K562 (cell line): ENCODE results near the gene HYAL3. TPM values are rescaled to one million over a fixed set of nuclear protein-coding genes. Genes with fewer than 3 reads are reported as not detected.

Experiments used
- ARID4B ChIP-seq: sonication (generic); formaldehyde crosslinking; IDR thresholded peaks from 2 replicates; pipeline ENCODE4 v1.8.0; 2022; ENCODE audit warnings: mild to moderate bottlenecking, missing genetic modification reagents
- ASH1L ChIP-seq: fragments of 450-650 bp; IDR thresholded peaks from 2 replicates; pipeline ENCODE4 v1.6.1; 2018; ENCODE audit warnings: borderline replicate concordance, mild to moderate bottlenecking, low read depth; ENCODE audit not compliant: partially characterized antibody
- CBX5 ChIP-seq: IDR thresholded peaks from 2 replicates; pipeline ENCODE4 v1.6.1; 2014; ENCODE audit warnings: low read depth, borderline replicate concordance
- CTBP1 ChIP-seq: fragments of 450-650 bp; IDR thresholded peaks from 2 replicates; pipeline ENCODE4 v1.6.1; 2016; ENCODE audit warnings: borderline replicate concordance
- KDM4B ChIP-seq, 2 experiments: fragments of 450-650 bp in 1 of 2; sonication (generic) in 1 of 2; IDR thresholded peaks; 2 replicates each; pipeline ENCODE4 v1.6.1; 2016 to 2017; ENCODE audit warnings: borderline replicate concordance in 2 of 2, antibody characterized with exemption in 1 of 2, low read depth in 1 of 2, mild to moderate bottlenecking in 1 of 2
- MAFF ChIP-seq: IDR thresholded peaks from 2 replicates; pipeline ENCODE4 v1.6.1; 2012; ENCODE audit warnings: low read length, improper control_type of control experiment
- MYC ChIP-seq, 2 experiments: fragments of 250-450 bp in 1 of 2; sonication (Bioruptor Pico) in 1 of 2; IDR thresholded peaks; 2 replicates each; pipeline versions ENCODE4 v1.5.1 to v1.6.1; 2012 to 2021; ENCODE audit warnings: low read depth in 2 of 2, borderline replicate concordance in 1 of 2, improper control_type of control experiment in 1 of 2, low read length in 1 of 2, mild to moderate bottlenecking in 1 of 2, moderate library complexity in 1 of 2
- POLR2A ChIP-seq: fragments of 450-650 bp; conservative IDR thresholded peaks from 2 replicates; pipeline ENCODE4 v1.6.1; 2016
- RBBP5 ChIP-seq: fragments of 200-600 bp; sonication (generic); IDR thresholded peaks from 2 replicates; pipeline ENCODE4 v1.6.1; 2012; ENCODE audit warnings: borderline replicate concordance, mild to moderate bottlenecking, low read length, control low read depth, inconsistent platforms; ENCODE audit not compliant: insufficient read depth, poor library complexity, severe bottlenecking
- SIN3B ChIP-seq: fragments of 450-650 bp; IDR thresholded peaks from 2 replicates; pipeline ENCODE4 v1.6.1; 2017; ENCODE audit warnings: low read depth, mild to moderate bottlenecking, moderate library complexity
- ZNF311 ChIP-seq: fragments of 250-450 bp; sonication (Bioruptor Pico); IDR thresholded peaks from 2 replicates; pipeline ENCODE4 v1.4.0; 2020; ENCODE audit warnings: mild to moderate bottlenecking, moderate library complexity
- polyA plus RNA-seq, 8 experiments: library from polyadenylated mRNA; depleted of rRNA in 4 of 8; stranded (reverse) in 5 of 8; unstranded in 3 of 8; fragments of >200 nt; fragmentation: Nextera tagmentation in 2 of 8; fragmentation: Illumina TruSeq in 1 of 8; extraction: Ambion mirVana in 2 of 8; extraction: Trizol in 1 of 8; gene quantifications; 2 replicates each; pipeline versions ENCODE4 v1.2.1 to v1.2.3, GENCODE V29; 2011 to 2014; ENCODE audit warnings: inconsistent platforms in 1 of 8, missing spikeins in 1 of 8
- total RNA-seq, 7 experiments: library from RNA; depleted of rRNA in 6 of 7; stranded (reverse); fragments of >200 nt in 6 of 7; fragmentation: Illumina TruSeq in 2 of 7; extraction: Trizol in 2 of 7; gene quantifications; 2 replicates each; pipeline versions ENCODE4 v1.2.1 to v1.2.3, GENCODE V29; 2011 to 2021; ENCODE audit warnings: low replicate concordance in 1 of 7
- TF ChIP-seq, protein P1 (sequence below), 2 experiments: fragments of 250-450 bp in 1 of 2; fragments of 450-650 bp in 1 of 2; sonication (Bioruptor Pico) in 1 of 2; IDR thresholded peaks; 2 replicates each; pipeline versions ENCODE4 v1.6.1 to v1.8.0; 2016 to 2021; ENCODE audit warnings: mild to moderate bottlenecking in 2 of 2, moderate library complexity in 2 of 2, missing compliant biosample characterization in 1 of 2, missing genetic modification characterization in 1 of 2
- TF ChIP-seq, protein P2 (sequence below): sonication (generic); formaldehyde crosslinking; IDR thresholded peaks from 2 replicates; pipeline ENCODE4 v1.9.0; 2022; ENCODE audit warnings: mild to moderate bottlenecking, missing genetic modification reagents
- TF ChIP-seq, protein P3 (sequence below): fragments of 200-800 bp; sonication (Bioruptor generic); IDR thresholded peaks from 2 replicates; pipeline ENCODE4 v1.6.1; 2016; ENCODE audit warnings: missing genetic modification characterization, missing compliant biosample characterization

The HYAL3 gene
- total and polyA plus RNA-seq, 9 of the 15 experiments (the other 6 are each of a cell fraction or from before 2014, with no cell fraction given): 0.38 to 9.1 (median 6.8) TPM

DNA sequence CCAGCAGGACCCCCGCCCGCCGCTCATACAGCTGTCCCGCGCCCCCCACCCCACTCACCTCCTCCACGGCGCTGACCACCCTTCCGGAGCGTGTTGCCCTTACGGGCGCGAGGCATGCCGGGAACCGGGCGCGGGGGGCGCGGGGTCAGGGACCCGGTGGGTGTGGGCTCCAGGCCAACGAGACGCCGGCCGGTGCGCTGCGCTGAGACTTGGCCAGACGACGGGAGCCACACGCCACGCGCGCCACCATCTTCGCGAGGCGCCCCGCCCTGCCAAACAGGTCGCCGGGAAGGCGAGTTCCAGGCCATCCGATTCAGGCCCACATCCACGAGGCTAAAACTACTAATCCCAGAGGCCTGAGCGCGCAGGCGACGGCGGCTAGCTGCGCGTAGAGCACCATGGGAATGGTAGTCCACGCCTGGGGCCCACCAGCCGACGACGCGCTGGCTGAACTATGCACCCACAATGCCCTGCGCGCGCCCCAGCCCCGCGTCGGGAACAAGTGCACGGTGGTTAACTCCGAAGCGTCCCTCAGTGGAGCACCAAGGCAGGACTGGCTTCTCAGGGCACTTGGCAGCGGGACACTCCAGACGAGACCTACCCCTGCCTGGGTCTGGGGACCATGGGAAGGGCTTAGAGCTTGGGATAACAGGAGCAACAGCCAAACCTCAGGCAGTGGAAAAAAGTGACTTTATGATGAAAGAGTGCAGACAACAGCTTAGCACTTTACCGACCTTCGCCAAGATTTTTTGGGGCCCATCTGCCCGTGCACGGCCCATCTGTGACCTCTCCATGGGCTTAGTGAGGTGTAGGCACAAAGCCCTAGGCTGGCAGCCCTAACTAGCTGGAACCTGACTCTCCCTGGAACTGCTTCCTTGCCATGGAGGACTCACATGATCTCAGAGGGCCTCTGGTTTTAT lies 6.8 kb downstream of the HYAL3 start, which contains the start of gene IFRD2 (continued):
- TF ChIP-seq ARID4B (CRISPR knock-in tag) (peak; percentile 93), ASH1L (no peak), CBX5 (no peak), MYC (IDR thresholded peaks at IDR 0.05; ENCODE audit: low read depth, low read length) (peak; percentile 89), MYC (CRISPR knock-in tag; IDR thresholded peaks at IDR 0.05; ENCODE audit: borderline replicate concordance, low read depth) (no peak), RBBP5 (peak; percentile 73), KDM4B (IDR thresholded peaks at IDR 0.05; ENCODE audit: borderline replicate concordance in 2 of 2, low read depth in 1 of 2) (0 out of 4 replicates have a peak, but pooled peaks of 1 of the 2 experiments have one; percentile 54), SIN3B (peak; percentile 81), POLR2A (peak; percentile 54), ZNF311 (peak; percentile 89), CTBP1 (peak; percentile 56; the same call in 1 of the 2 replicates), MAFF (no peak)
- TF ChIP-seq, protein P1, sequence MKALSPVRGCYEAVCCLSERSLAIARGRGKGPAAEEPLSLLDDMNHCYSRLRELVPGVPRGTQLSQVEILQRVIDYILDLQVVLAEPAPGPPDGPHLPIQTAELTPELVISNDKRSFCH (CRISPR knock-in tag; IDR thresholded peaks at IDR 0.05): no peak
- TF ChIP-seq, protein P1 (tag; IDR thresholded peaks at IDR 0.05): peak; percentile 91
- TF ChIP-seq, protein P2, sequence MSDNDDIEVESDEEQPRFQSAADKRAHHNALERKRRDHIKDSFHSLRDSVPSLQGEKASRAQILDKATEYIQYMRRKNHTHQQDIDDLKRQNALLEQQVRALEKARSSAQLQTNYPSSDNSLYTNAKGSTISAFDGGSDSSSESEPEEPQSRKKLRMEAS: peak; percentile 95
- TF ChIP-seq, protein P3, sequence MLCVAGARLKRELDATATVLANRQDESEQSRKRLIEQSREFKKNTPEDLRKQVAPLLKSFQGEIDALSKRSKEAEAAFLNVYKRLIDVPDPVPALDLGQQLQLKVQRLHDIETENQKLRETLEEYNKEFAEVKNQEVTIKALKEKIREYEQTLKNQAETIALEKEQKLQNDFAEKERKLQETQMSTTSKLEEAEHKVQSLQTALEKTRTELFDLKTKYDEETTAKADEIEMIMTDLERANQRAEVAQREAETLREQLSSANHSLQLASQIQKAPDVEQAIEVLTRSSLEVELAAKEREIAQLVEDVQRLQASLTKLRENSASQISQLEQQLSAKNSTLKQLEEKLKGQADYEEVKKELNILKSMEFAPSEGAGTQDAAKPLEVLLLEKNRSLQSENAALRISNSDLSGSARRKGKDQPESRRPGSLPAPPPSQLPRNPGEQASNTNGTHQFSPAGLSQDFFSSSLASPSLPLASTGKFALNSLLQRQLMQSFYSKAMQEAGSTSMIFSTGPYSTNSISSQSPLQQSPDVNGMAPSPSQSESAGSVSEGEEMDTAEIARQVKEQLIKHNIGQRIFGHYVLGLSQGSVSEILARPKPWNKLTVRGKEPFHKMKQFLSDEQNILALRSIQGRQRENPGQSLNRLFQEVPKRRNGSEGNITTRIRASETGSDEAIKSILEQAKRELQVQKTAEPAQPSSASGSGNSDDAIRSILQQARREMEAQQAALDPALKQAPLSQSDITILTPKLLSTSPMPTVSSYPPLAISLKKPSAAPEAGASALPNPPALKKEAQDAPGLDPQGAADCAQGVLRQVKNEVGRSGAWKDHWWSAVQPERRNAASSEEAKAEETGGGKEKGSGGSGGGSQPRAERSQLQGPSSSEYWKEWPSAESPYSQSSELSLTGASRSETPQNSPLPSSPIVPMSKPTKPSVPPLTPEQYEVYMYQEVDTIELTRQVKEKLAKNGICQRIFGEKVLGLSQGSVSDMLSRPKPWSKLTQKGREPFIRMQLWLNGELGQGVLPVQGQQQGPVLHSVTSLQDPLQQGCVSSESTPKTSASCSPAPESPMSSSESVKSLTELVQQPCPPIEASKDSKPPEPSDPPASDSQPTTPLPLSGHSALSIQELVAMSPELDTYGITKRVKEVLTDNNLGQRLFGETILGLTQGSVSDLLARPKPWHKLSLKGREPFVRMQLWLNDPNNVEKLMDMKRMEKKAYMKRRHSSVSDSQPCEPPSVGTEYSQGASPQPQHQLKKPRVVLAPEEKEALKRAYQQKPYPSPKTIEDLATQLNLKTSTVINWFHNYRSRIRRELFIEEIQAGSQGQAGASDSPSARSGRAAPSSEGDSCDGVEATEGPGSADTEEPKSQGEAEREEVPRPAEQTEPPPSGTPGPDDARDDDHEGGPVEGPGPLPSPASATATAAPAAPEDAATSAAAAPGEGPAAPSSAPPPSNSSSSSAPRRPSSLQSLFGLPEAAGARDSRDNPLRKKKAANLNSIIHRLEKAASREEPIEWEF (CRISPR knock-in tag): peak; percentile 64; the same call in 1 of the 2 replicates
